BJ (cell line): ENCODE measurements around the gene KDM4B. TPM values are rescaled to one million over a fixed set of nuclear protein-coding genes. Genes with fewer than 3 reads are reported as not detected.

Source experiments
- CTCF ChIA-PET: fragments of 350-600 bp; formaldehyde crosslinking; extraction: SDS; loops from one replicate; lab custom pipeline; 2021; ENCODE audit warnings: antibody characterized with exemption, inconsistent platforms; lab: Yijun Ruan, JAX
- POLR2A ChIA-PET: fragments of 300-600 bp; sonication (Branson Sonifier 250); formaldehyde crosslinking; extraction: SDS; loops from one replicate; lab custom pipeline; 2021; ENCODE audit warnings: antibody characterized with exemption; lab: Charles Lee
- DNase-seq: peaks from one replicate; pipeline ENCODE4 v3.0.0-alpha.2; 2011; ENCODE audit warnings: low read depth
- H3K27me3 ChIP-seq: 2 replicates; pipeline ENCODE4 v1.6.0; 2011; ENCODE audit warnings: low read length; ENCODE audit not compliant: control insufficient read depth, insufficient read depth
- H3K36me3 ChIP-seq: 2 replicates; pipeline ENCODE4 v1.5.1; 2011; ENCODE audit warnings: low read length; ENCODE audit not compliant: control insufficient read depth, insufficient read depth
- H3K4me3 ChIP-seq: 2 replicates; pipeline ENCODE4 v1.5.1; 2011; ENCODE audit warnings: low read depth, mild to moderate bottlenecking, control low read depth, low read length
- CTCF ChIP-seq: IDR thresholded peaks from 2 replicates; pipeline ENCODE4 v1.5.1; 2011; ENCODE audit warnings: low read depth, mild to moderate bottlenecking, control low read depth, inconsistent platforms, low read length, moderate library complexity; ENCODE audit not compliant: insufficient read depth
- polyA plus RNA-seq: library from polyadenylated mRNA; depleted of rRNA; stranded (reverse); fragments of >200 nt; gene quantifications from 2 replicates; pipeline ENCODE4 v1.2.3, GENCODE V29; 2011

Gene KDM4B
- polyA plus RNA-seq, 1 experiment: 15.2 TPM

GRCh38 chr19:4985551-4985991 is 16.7 kb downstream of the KDM4B start:
- no peak overlapping the region for H3K4me3 ChIP-seq
- DNase-seq: no peak
- ChIA-PET CTCF (interaction anchor here (0.7 to 1.5 kb wide), 4 partner anchors 10 to 593 kb away, joined by 3 to 12 read pairs (median 3); partner anchors contain the start of gene KDM4B), POLR2A (no interaction called here)
- no peaks in the 10 kb centered on the region for H3K27me3 ChIP-seq
- no peak for TF ChIP-seq CTCF
- peaks cover 9% of the 10 kb centered on the region for H3K36me3 ChIP-seq

DNA sequence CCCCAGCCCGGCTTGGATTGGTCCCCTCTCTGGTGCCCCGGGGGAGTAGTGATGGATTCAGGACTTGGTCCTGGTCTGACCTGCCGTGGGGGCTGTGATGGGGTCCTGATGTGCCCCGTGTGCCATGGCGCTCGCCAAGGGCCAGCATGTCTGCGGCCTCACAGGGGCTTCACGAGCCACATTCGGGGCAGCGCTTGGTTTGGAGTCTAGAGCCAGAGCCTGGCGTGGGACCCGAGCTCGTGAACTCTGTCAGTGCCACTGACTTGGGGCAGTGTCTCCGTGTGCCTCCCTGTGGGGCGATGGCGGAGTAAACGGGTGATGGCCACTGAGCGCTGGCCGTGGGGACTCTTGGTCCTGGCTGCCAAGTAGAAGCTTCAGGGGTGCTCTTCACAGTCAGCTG is 17.1 kb downstream of the KDM4B start:
- no peak for DNase-seq
- peaks cover 9% of the 10 kb centered on the region for H3K36me3 ChIP-seq
- H3K4me3 ChIP-seq: no peak overlapping the region
- H3K27me3 ChIP-seq: no peaks in the 10 kb centered on the region
- no peak for TF ChIP-seq CTCF
- CTCF ChIA-PET: interaction anchor here (0.7 to 1.5 kb wide), 3 partner anchors 10 to 45 kb away, joined by 3 to 12 read pairs (median 3); partner anchors contain the start of gene KDM4B
- POLR2A ChIA-PET: no interaction called here

GRCh38 chr19:4986471-4986891 is 17.6 kb downstream of the KDM4B start:
- ChIA-PET POLR2A (interaction anchor here (0.5 kb wide), 1 partner anchor 75 kb away, joined by 20 read pairs; no protein-coding TSS in a partner anchor), CTCF (interaction anchor here (0.7 to 1.5 kb wide), 3 partner anchors 9 to 45 kb away, joined by 3 to 12 read pairs (median 3); partner anchors contain the start of gene KDM4B)
- Histone ChIP-seq H3K4me3 (no peak overlapping the region), H3K27me3 (no peaks in the 10 kb centered on the region), H3K36me3 (peaks cover 9% of the 10 kb centered on the region)
- no peak for TF ChIP-seq CTCF
- DNase-seq: no peak

- TF ChIP-seq CTCF: no peak
- ChIA-PET POLR2A (interaction anchor here (0.5 kb wide), 1 partner anchor 76 kb away, joined by 20 read pairs; no protein-coding TSS in a partner anchor), CTCF (interaction anchor here (2.5 kb wide), 1 partner anchor 14 kb away, joined by 10 read pairs; no protein-coding TSS in a partner anchor)
- no peak for DNase-seq
- H3K4me3 ChIP-seq: no peak overlapping the region
- no peaks in the 10 kb centered on the region for H3K27me3 ChIP-seq
- H3K36me3 ChIP-seq: peaks cover 9% of the 10 kb centered on the region
Measured at GRCh38 chr19:4987256-4987655, 18.3 kb downstream of the KDM4B start.

DNA sequence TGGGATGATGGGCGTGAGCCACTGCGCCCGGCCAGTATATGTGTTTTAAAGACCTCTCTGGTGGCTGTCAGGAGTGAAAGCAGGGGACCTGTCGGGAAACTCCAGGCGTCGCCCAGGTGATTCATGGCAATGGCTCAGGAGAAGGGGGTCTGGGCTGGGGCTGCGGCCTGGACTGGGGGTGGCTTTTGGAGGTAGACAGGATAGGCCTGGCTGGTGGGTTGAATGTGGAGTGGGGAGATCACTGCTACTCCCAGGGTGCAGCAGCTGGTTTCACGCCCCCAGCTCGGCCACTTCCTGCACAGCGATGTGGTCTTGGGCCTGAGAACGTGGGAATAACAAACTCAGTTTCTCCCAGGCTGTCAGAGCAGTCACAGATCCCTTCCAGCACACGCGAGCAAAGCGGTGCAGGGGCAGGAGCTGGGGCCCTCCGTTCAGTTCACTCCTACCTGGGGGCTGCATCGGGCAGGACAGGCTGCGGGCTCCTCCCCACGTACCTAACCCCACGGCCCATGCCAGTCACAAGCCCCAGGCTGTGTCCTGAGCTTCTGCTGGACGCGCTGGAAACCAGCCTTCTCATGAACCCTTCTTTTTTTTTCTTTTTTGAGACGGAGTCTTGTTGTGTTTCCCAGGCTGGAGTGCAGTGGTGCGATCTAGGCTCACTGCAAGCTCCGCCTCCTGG is 18.9 kb downstream of the KDM4B start:
- DNase-seq: no peak
- POLR2A ChIA-PET: no interaction called here
- CTCF ChIA-PET: interaction anchor here (0.7 to 2.9 kb wide), 3 partner anchors 14 to 43 kb away, joined by 3 to 10 read pairs (median 10); no protein-coding TSS in a partner anchor
- Histone ChIP-seq H3K27me3 (no peaks in the 10 kb centered on the region), H3K36me3 (peaks cover 9% of the 10 kb centered on the region), H3K4me3 (no peak overlapping the region)
- TF ChIP-seq CTCF: no peak
